Measurements from ENCODE around the gene IRF2BPL.

DNA sequence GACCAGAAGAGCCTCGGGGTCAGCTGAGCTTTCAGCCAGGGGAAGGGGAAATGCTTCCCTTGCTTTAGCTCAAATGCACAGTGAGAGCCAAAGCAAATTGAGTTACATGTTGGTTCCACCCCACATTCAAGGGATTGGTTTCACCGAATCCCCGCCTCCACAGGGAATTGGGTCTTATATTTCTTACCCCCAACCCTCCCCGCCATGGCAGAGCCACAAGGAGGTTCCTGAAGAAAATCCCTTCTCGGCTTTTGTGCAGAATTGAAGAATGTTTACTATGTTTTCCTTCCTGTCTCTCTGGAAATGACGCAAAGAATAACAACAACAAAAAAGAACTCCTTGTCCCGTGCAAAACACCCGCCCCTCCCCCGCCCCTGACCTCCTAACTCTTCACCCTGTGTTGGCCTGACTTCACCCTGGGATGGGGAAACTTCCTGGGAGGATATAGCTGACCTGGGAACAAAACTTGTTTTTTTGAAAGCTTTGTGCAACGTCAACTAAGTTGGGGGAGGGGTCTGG lies 47.7 kb upstream of the IRF2BPL start:
- TF ChIP-seq POLR2A (IDR thresholded peaks at IDR 0.05; ENCODE audit: low read length) (no peak), GATA1 (IDR thresholded peaks at IDR 0.05; ENCODE audit: low read depth, low read length) (no peak)

Data from erythroblast (primary cell).